AG09309 (cell line): ENCODE data around the gene MED25.

Experiments used
- DNase-seq: peaks from one replicate; pipeline ENCODE4 v3.0.0-alpha.2; 2010; ENCODE audit warnings: low read depth
- H3K4me3 ChIP-seq: 2 replicates; pipeline ENCODE4 v1.5.1; 2011; ENCODE audit warnings: mild to moderate bottlenecking, low read depth, low read length, moderate library complexity; ENCODE audit not compliant: control insufficient read depth
- CTCF ChIP-seq: IDR thresholded peaks from 2 replicates; pipeline ENCODE4 v1.5.1; 2011; ENCODE audit warnings: mild to moderate bottlenecking, low read depth, low read length, inconsistent platforms; ENCODE audit not compliant: insufficient read depth, control insufficient read depth; ENCODE audit errors: missing control alignments

The MED25 gene

GRCh38 chr19:49846408-49846807 is 28.3 kb downstream of the MED25 start:
- no peak overlapping the region for H3K4me3 ChIP-seq
- DNase-seq: no peak
- TF ChIP-seq CTCF: no peak

- H3K4me3 ChIP-seq: no peak overlapping the region
- DNase-seq: peak; percentile 80
- no peak for TF ChIP-seq CTCF
Observed at GRCh38 chr19:49847731-49848696, 29.9 kb downstream of the MED25 start.

GRCh38 chr19:49848938-49849337 is 30.8 kb downstream of the MED25 start:
- TF ChIP-seq CTCF: no peak
- no peak overlapping the region for H3K4me3 ChIP-seq
- no peak for DNase-seq

GRCh38 chr19:49849433-49850220 is 31.5 kb downstream of the MED25 start:
- no peak for TF ChIP-seq CTCF
- H3K4me3 ChIP-seq: no peak overlapping the region
- DNase-seq: no peak

- no peak for DNase-seq
- peak overlapping the region; percentile 87 for H3K4me3 ChIP-seq
- TF ChIP-seq CTCF: no peak
Observed at GRCh38 chr19:49850221-49850486, 32.1 kb downstream of the MED25 start.

GRCh38 chr19:49850487-49851342 is 32.6 kb downstream of the MED25 start, which contains the start of gene PTOV1:
TSS of gene PTOV1 (plus strand) at chr19:49851159.
- DNase-seq: peak; percentile 56
- peak within 1 kb of the TSS; percentile 87 for H3K4me3 ChIP-seq
- no peak for TF ChIP-seq CTCF
